SW480 (cell line): ENCODE measurements around the gene GJD2.
A peak's percentile ranks its signal among the peaks of the same experiment; 100 is the strongest.

Experiments used
- DNase-seq: peaks from one replicate; pipeline ENCODE4 v3.0.0-alpha.2; 2016; ENCODE audit warnings: low spot score

Gene GJD2

DNA sequence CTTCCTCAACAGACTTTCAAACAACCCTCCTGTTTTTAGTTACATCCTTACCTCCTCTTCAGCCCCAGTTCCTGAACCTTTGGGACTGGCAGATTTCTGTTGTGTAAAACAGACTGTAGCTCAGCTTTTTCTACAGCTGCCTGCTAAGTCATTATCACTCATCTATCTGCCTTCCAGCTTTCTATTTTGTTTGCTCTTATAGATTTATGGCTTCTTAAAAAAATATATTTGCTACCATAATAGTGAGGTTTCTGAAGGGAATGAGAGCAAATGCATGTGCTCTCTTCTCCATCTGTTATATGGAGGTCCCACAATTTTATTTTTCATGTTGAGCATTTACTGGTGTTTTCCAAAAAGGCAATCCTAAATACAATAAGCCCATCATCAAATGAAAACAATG, 18.2 kb upstream of the GJD2 start:
- DNase-seq, result no peak

GRCh38 chr15:34772312-34772711, 17.5 kb upstream of the GJD2 start:
- DNase-seq, result no peak

DNA sequence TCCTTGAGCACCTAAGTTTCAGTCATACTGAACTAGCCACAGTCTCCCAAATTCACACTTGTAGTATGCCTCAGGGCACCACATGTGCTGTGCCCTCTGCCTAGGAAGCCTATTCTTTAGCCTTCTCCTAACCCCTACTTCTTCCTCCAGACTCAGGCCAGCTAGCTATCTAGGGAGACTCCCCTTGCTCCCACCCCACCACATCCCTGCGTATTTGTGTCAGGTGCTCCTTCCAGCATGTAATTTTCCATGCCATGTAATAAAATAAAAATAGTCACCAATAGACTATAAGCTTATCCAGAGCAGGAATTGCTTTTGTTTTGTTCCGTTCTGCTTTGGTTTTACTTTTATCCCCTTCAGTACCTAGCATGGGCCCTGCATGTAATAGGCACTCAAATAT, 14.9 kb upstream of the GJD2 start:
- DNase-seq, result no peak

DNA sequence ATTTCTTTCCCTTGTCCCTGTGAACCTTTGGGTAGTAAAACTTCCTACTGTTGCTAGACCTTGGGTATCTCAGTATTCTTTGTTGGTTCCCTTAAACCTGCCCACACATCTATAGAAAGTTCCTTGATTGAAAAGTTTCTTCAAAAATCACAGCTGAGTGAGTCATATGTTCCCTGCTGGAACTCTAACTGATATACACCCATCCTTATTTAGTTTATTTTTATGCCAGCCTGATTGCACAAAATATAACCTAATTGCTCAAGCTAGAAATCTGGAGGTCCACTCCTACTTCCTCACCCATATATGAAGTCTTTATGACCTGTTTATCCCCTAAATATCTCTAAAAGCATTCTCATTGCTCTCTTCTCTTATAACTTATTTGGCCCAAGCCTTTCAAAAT, 13.7 kb upstream of the GJD2 start:
- DNase-seq, result no peak

DNA sequence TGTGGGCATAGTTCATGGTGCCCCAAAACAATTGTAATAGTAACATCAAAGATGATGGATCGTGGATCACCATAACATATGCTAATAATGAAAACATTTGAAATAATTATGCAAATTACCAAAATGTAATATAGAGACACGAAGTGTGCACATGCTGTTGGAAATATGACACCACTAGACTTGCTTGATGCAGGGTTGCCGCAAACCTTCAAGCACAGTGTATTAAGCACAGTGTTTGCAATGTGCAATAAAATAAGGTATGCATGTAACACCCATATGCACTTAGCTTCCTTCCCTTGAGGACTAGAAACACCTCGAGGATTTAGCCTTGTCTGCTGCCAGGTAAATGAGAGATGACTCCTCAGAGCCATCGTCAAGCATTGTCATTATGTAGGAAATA, 10.9 kb upstream of the GJD2 start:
- no peak for DNase-seq

- DNase-seq, result no peak
Observed at GRCh38 chr15:34760909-34761308, 6.1 kb upstream of the GJD2 start.

DNA sequence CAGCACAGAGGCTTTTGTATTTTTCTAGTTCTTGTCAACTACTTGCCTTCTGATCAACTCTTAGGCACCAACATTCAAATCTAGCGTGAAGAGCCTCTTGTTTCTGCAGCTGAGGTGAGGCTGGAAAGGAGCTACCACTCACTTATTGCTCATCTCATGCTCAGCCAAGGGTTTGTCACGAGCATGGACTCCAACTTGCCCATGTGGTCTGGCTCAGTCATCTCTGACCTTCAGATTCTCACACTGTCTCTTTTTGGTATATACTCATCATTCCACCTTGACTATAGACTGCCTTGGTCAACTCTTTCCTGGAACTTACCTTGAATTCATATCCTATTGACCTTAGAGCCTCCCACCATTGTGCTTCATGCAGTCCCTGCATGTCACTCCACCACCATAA, 5.2 kb upstream of the GJD2 start:
- no peak for DNase-seq

DNA sequence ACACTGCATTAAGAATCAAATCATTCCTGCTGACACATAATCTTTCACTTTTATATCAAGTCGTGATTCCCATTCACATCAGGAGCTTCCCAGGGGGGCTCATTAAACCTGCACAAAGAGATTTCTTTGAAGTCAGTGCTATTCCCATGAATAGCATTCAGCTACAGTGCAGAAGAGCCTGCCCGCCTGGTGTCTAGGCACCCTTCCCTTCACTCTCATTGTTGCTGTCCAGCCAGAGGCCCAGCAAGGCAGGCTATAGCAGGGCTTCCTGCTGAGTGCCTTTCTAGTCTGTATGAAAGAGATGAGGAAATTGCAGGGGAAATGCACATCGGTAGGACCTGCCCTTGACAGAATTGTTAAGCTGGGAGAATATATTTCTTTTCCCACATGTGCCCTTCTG, 4.5 kb upstream of the GJD2 start:
- no peak for DNase-seq

- DNase-seq, result no peak
Observed at GRCh38 chr15:34757262-34757661, 2.5 kb upstream of the GJD2 start.

DNA sequence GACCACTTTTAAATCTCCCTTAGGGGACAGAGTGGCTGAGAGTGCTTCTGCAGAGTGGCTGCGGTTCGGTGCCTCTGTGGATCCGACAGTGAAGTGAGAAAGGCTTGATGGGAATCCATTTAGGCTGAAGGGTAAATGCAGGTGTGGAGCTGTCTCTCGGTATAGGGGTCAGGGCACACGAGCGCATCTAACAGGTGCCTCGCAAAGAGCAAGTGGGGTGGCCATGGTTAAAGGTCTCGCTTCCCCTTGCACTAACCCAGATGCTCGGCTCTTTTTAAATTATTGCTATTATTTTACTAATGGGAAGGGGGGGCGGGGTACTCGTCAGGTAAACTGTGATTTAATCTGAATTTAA, 598 bp upstream of the GJD2 start:
- DNase-seq, result no peak

DNA sequence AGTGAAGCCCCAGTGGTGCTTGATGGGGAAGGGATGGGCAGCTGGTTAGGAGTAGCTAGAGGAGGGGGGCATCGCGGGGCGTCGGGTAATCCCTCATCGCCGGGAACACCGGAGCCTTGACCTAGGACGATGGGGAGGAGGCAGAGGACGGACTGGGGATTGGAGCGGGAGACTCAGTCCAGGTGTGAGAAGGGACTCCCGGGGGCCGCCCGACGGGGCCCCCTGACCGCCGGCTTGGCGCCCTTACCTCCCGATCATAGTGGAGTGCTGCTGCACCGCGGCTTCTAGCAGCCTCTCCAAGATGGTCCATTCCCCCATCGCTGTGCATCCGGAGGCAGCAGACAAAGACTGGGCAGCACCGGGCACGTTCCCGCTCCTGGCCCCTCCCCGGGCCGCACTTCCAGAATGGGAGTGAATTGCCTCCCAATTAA, 612 bp downstream of the GJD2 start:
- DNase-seq, result no peak

- peak; percentile 20 for DNase-seq
Observed at GRCh38 chr15:34753236-34753894, 1.4 kb downstream of the GJD2 start.

DNA sequence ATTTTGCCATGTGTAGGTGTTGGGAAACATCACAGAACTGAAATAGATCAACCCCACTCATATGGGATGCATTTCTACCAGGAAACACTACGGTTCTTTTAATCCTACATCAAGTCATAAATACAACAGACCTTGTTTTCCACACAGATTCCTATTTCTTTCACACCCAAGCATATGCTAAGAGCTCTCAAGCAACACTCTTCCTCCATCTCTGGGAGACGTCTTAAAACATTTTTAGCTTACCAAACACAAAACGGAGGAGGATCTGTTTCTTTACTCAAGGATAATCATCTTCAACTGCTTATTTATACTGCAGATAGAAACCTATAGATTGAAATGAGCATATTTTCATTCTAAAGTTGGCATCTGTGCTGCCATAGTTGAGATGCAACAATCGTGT, 5.1 kb downstream of the GJD2 start:
- no peak for DNase-seq

GRCh38 chr15:34739346-34739745, 15.5 kb downstream of the GJD2 start:
- DNase-seq, result no peak

GRCh38 chr15:34738002-34738401, 16.8 kb downstream of the GJD2 start:
- DNase-seq, result no peak

- DNase-seq, result no peak
Observed at GRCh38 chr15:34737477-34737876, 17.3 kb downstream of the GJD2 start.

GRCh38 chr15:34734303-34734702, 20.5 kb downstream of the GJD2 start:
- DNase-seq, result no peak

- DNase-seq, result no peak
Observed at GRCh38 chr15:34733621-34734020, 21.2 kb downstream of the GJD2 start.

DNA sequence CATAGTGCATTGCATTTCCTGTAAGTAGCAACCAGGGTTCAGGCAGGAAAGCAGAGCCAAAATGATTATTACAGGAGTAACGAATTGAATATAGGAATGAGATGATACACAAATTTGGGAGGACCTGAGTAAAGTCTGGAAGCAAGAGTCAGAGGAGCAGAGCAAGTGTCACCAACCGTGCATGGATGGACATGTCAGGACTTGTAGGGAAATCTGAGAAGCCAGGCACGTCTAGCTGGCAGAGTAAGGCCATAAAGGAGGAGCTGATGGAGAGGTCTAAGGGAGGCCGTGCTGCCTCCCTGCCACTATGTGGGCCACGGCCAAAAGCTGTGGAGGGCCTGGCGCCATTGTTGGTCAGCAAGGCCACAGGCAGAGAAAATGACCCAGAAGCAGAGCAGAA, 22.4 kb downstream of the GJD2 start:
- no peak for DNase-seq

GRCh38 chr15:34730701-34731100, 24.1 kb downstream of the GJD2 start:
- no peak for DNase-seq

DNA sequence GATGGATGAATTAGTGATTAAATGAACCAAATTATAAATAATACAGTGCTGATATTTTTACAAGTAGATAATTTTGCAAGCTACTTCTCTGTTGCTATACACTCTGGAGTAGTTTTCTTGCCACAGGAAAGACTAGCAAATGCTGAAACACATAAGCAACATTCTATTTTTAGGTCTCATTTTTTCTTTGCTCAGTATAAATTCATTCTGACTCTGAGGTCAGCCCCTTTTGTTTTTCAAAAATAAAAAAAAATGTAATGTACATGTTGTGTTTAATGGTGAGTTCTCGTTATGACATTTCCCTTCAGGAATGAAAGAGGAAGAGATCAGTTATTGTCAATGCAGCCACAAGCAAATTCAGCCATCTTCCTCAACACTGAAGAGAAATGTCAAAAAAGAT, 24.9 kb downstream of the GJD2 start:
- DNase-seq, result no peak

GRCh38 chr15:34729056-34729455, 25.7 kb downstream of the GJD2 start:
- DNase-seq, result no peak

GRCh38 chr15:34726406-34727100, 28.2 kb downstream of the GJD2 start:
- no peak for DNase-seq

- no peak for DNase-seq
Observed at GRCh38 chr15:34725556-34725955, 29.2 kb downstream of the GJD2 start.
